Measurements from ENCODE around the gene RAX. TPM values are rescaled to one million over a fixed set of nuclear protein-coding genes. Genes with fewer than 3 reads are reported as not detected.

Gene RAX
- total and polyA plus RNA-seq, 4 donors: 0.02 TPM; not detected in 3

GRCh38 chr18:59249199-59249774, 24.0 kb downstream of the RAX start:
- peaks cover 0 to 34% (median 28%) of the 10 kb centered on the region in 3 donors for H3K27me3 ChIP-seq (ENCODE audit: control insufficient read depth in 3 of 3, insufficient read depth in 3 of 3, low read length in 2 of 3)
- DNase-seq: peak; percentile 88 to 97 (median 96)
- peak; percentile 28 for TF ChIP-seq CTCF (IDR thresholded peaks at IDR 0.05; ENCODE audit: control extremely low read depth, extremely low read depth)
- H3K4me3 ChIP-seq: no peak overlapping the region
- no peaks in the 10 kb centered on the region for H3K36me3 ChIP-seq (ENCODE audit: control insufficient read depth in 4 of 4, insufficient read depth in 4 of 4, low read length in 4 of 4)
- peaks cover 0 to 1% (median 0%) of the 10 kb centered on the region in 4 donors for H3K9me3 ChIP-seq (ENCODE audit: control insufficient read depth in 4 of 4, insufficient read depth in 3 of 4, low read length in 3 of 4)
- no peak for ATAC-seq (ENCODE audit: insufficient read depth, low FRiP score)
- no peak overlapping the region for H3K9ac ChIP-seq (ENCODE audit: insufficient read depth in 1 of 2, low read length in 2 of 2)
- H3K27ac ChIP-seq (ENCODE audit: low read depth in 1 of 2, low read length in 1 of 2): no peak overlapping the region
- WGBS, 2 donors: 25 to 31% methylated on average over 5 of the region's 5 CpGs
- peaks cover 0 to 2% (median 0%) of the 10 kb centered on the region in 5 donors for H3K4me1 ChIP-seq (ENCODE audit: control insufficient read depth in 5 of 5, insufficient read depth in 5 of 5, low read length in 5 of 5)

GRCh38 chr18:59246796-59247195, 26.5 kb downstream of the RAX start:
- 55 to 62% methylated on average over 4 of the region's 4 CpGs for WGBS, 2 donors
- H3K9ac ChIP-seq (ENCODE audit: insufficient read depth in 1 of 2, low read length in 2 of 2): no peak overlapping the region
- H3K27ac ChIP-seq (ENCODE audit: low read depth in 1 of 2, low read length in 1 of 2): no peak overlapping the region
- DNase-seq (no peak), ATAC-seq (ENCODE audit: insufficient read depth, low FRiP score) (no peak)
- H3K4me3 ChIP-seq: no peak overlapping the region
- H3K4me1 ChIP-seq (ENCODE audit: control insufficient read depth in 5 of 5, insufficient read depth in 5 of 5, low read length in 5 of 5): peaks cover 0 to 2% (median 0%) of the 10 kb centered on the region in 5 donors
- peaks cover 0 to 34% (median 31%) of the 10 kb centered on the region in 3 donors for H3K27me3 ChIP-seq (ENCODE audit: control insufficient read depth in 3 of 3, insufficient read depth in 3 of 3, low read length in 2 of 3)
- peaks cover 0 to 1% (median 0%) of the 10 kb centered on the region in 4 donors for H3K9me3 ChIP-seq (ENCODE audit: control insufficient read depth in 4 of 4, insufficient read depth in 3 of 4, low read length in 3 of 4)
- TF ChIP-seq CTCF (IDR thresholded peaks at IDR 0.05; ENCODE audit: control extremely low read depth, extremely low read depth): no peak
- no peaks in the 10 kb centered on the region for H3K36me3 ChIP-seq (ENCODE audit: control insufficient read depth in 4 of 4, insufficient read depth in 4 of 4, low read length in 4 of 4)

GRCh38 chr18:59242906-59243305, 30.3 kb downstream of the RAX start:
- Histone ChIP-seq H3K9me3 (ENCODE audit: control insufficient read depth in 4 of 4, insufficient read depth in 3 of 4, low read length in 3 of 4) (peaks cover 0 to 5% (median 0%) of the 10 kb centered on the region in 4 donors), H3K4me3 (no peak overlapping the region), H3K27me3 (ENCODE audit: control insufficient read depth in 3 of 3, insufficient read depth in 3 of 3, low read length in 2 of 3) (peaks cover 0 to 27% (median 26%) of the 10 kb centered on the region in 3 donors), H3K36me3 (ENCODE audit: control insufficient read depth in 4 of 4, insufficient read depth in 4 of 4, low read length in 4 of 4) (no peaks in the 10 kb centered on the region), H3K27ac (ENCODE audit: low read depth in 1 of 2, low read length in 1 of 2) (no peak overlapping the region), H3K4me1 (ENCODE audit: control insufficient read depth in 5 of 5, insufficient read depth in 5 of 5, low read length in 5 of 5) (no peaks in the 10 kb centered on the region), H3K9ac (ENCODE audit: insufficient read depth in 1 of 2, low read length in 2 of 2) (no peak overlapping the region)
- TF ChIP-seq CTCF (IDR thresholded peaks at IDR 0.05; ENCODE audit: control extremely low read depth, extremely low read depth): no peak
- WGBS, 2 donors: 91 to 92% methylated on average over 2 of the region's 2 CpGs
- ATAC-seq (ENCODE audit: insufficient read depth, low FRiP score) (no peak), DNase-seq (no peak)

GRCh38 chr18:59239642-59240041, 33.6 kb downstream of the RAX start:
- Histone ChIP-seq H3K9ac (ENCODE audit: insufficient read depth in 1 of 2, low read length in 2 of 2) (no peak overlapping the region), H3K9me3 (ENCODE audit: control insufficient read depth in 4 of 4, insufficient read depth in 3 of 4, low read length in 3 of 4) (peaks cover 0 to 5% (median 0%) of the 10 kb centered on the region in 4 donors), H3K27ac (ENCODE audit: low read depth in 1 of 2, low read length in 1 of 2) (no peak overlapping the region), H3K4me3 (no peak overlapping the region), H3K4me1 (ENCODE audit: control insufficient read depth in 5 of 5, insufficient read depth in 5 of 5, low read length in 5 of 5) (no peaks in the 10 kb centered on the region), H3K36me3 (ENCODE audit: control insufficient read depth in 4 of 4, insufficient read depth in 4 of 4, low read length in 4 of 4) (no peaks in the 10 kb centered on the region), H3K27me3 (ENCODE audit: control insufficient read depth in 3 of 3, insufficient read depth in 3 of 3, low read length in 2 of 3) (peaks cover 0 to 3% (median 2%) of the 10 kb centered on the region in 3 donors)
- DNase-seq (no peak), ATAC-seq (ENCODE audit: insufficient read depth, low FRiP score) (no peak)
- 70 to 83% methylated on average over 4 of the region's 4 CpGs for WGBS, 2 donors
- TF ChIP-seq CTCF (IDR thresholded peaks at IDR 0.05; ENCODE audit: control extremely low read depth, extremely low read depth): no peak
